HFFc6 (cell line): ENCODE measurements around the gene ALG10B. TPM values are rescaled to one million over a fixed set of nuclear protein-coding genes. Genes with fewer than 3 reads are reported as not detected.

ENCODE experiments used
- DNase-seq: peaks from one replicate; pipeline ENCODE4 v3.0.0-alpha.2; 2018
- H3K27ac Mint-ChIP-seq: 2 replicates; pipeline ENCODE4 v1.8.0; 2020; ENCODE audit warnings: mild to moderate bottlenecking, mixed read lengths
- H3K27me3 Mint-ChIP-seq: 2 replicates; pipeline ENCODE4 v1.8.0; 2021; ENCODE audit warnings: mild to moderate bottlenecking, moderate library complexity, mixed read lengths; ENCODE audit not compliant: insufficient read depth
- H3K36me3 Mint-ChIP-seq: 2 replicates; pipeline ENCODE4 v1.8.0; 2021; ENCODE audit warnings: low read depth, mixed read lengths
- H3K4me1 Mint-ChIP-seq: 2 replicates; pipeline ENCODE4 v1.8.0; 2020; ENCODE audit warnings: low read depth, mixed read lengths
- H3K4me3 Mint-ChIP-seq: 2 replicates; pipeline ENCODE4 v1.8.0; 2020; ENCODE audit warnings: mild to moderate bottlenecking, moderate library complexity, mixed read lengths
- H3K9me3 Mint-ChIP-seq: 2 replicates; pipeline ENCODE4 v1.8.0; 2020; ENCODE audit warnings: mild to moderate bottlenecking, mixed read lengths
- CTCF ChIP-seq: fragments of 200-600 bp; sonication (generic); IDR thresholded peaks from 2 replicates; pipeline ENCODE4 v1.5.0; 2021; ENCODE audit warnings: antibody characterized with exemption, mild to moderate bottlenecking
- total RNA-seq, 6 experiments: library from RNA; stranded (reverse); fragmentation: NEBNext Ultra II Directional; extraction: Animal tissue kit (Norgen Biotek cat#: 25700); gene quantifications; 2 replicates in 1 of 6; 3 replicates in 5 of 6; pipeline ENCODE4 v1.2.3, GENCODE V29; 2021

ALG10B gene
- total RNA-seq, 6 experiments from 2014 or later, result 3.9 to 4.8 (median 4.1) TPM

GRCh38 chr12:38370311-38370710, 53.7 kb downstream of the ALG10B start:
- no peak overlapping the region for H3K27ac Mint-ChIP-seq
- H3K4me1 Mint-ChIP-seq, result no peaks in the 10 kb centered on the region
- H3K27me3 Mint-ChIP-seq, result no peaks in the 10 kb centered on the region
- no peak for DNase-seq
- H3K9me3 Mint-ChIP-seq, result peaks cover 23% of the 10 kb centered on the region
- no peak for TF ChIP-seq CTCF
- no peaks in the 10 kb centered on the region for H3K36me3 Mint-ChIP-seq
- no peak overlapping the region for H3K4me3 Mint-ChIP-seq

DNA sequence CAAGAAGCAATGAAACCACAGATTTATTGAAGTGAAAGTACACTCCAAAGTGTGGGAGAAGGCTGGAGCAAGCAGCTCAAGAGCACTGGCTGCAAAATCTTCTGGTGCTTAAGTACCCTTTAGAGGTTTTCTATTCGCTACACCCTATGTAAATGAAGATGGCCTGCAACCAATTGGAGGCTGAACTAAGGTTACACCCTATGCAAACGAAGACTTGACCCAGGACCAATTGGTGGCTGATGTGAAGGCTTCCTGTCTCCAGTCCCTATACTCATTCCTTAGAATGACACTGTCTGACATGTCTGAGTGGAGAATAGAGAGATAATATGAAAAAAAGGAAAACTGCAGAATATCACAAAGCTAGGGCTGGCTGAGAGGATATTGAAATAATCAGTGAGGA, 57.2 kb downstream of the ALG10B start:
- no peaks in the 10 kb centered on the region for H3K4me1 Mint-ChIP-seq
- TF ChIP-seq CTCF, result no peak

DNA sequence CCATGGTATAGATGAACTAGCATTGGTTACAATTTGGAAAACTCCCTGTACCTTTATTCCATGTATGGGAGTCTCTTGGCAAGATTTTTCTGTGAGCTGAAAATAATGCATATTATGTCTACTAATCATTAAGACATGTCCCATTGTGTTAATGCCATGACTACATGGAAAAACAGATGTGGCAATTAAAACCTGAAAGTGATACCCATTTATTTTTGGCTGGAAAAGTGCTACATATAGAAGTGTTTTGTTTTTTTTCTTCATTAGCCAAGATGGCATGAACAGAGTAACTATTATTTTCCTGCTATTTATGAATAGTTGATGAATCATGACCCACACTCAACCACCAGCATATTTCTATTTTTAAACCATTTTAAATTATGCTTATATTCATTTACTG, 58.2 kb downstream of the ALG10B start:
- Mint-ChIP-seq H3K27ac (no peak overlapping the region), H3K9me3 (peaks cover 33% of the 10 kb centered on the region), H3K4me1 (no peaks in the 10 kb centered on the region), H3K4me3 (no peak overlapping the region), H3K27me3 (no peaks in the 10 kb centered on the region), H3K36me3 (no peaks in the 10 kb centered on the region)
- TF ChIP-seq CTCF, result no peak
- no peak for DNase-seq

More for the DNA sequence above, 57.2 kb downstream of the ALG10B start:
- no peaks in the 10 kb centered on the region for H3K36me3 Mint-ChIP-seq
- no peak for DNase-seq
- H3K9me3 Mint-ChIP-seq, result peaks cover 26% of the 10 kb centered on the region
- H3K27ac Mint-ChIP-seq, result no peak overlapping the region
- H3K27me3 Mint-ChIP-seq, result no peaks in the 10 kb centered on the region
- H3K4me3 Mint-ChIP-seq, result no peak overlapping the region
